ENCODE data around the gene NUDT8.
"Not testable (repeated sequence)": the region's sequence is repeated elsewhere in the genome, so short reads cannot be mapped to it uniquely, and the experiment has no call there.

NUDT8 gene

GRCh38 chr11:67627812-67628624 lies 1.7 kb downstream of the NUDT8 start:
- DNase-seq (ENCODE audit: low spot score), result no peak

DNA sequence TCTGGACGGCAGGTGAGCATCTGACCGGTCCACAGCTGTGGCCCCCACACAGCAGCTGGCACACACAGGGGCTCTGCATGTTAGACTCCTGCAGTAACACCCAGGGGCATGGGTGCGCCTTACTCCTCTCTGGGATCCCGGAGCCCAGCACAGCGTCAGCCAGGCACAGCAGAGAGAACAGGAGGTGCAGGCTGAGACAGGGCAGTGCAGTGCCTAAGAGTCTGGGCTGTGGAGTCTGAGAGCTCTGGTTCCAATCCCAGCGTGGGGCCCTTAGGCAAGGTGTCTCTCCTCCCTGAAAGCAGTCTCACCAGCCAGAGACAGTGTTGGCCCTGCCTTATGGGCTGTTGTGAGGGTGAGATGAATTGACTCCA lies 2.3 kb downstream of the NUDT8 start:
- DNase-seq (ENCODE audit: low spot score), result no peak

- DNase-seq (ENCODE audit: low spot score), result no peak
Measured at GRCh38 chr11:67626970-67627369, 2.8 kb downstream of the NUDT8 start.

- not testable (repeated sequence) for DNase-seq (ENCODE audit: low spot score)
Measured at GRCh38 chr11:67626131-67626833, 3.5 kb downstream of the NUDT8 start.

DNA sequence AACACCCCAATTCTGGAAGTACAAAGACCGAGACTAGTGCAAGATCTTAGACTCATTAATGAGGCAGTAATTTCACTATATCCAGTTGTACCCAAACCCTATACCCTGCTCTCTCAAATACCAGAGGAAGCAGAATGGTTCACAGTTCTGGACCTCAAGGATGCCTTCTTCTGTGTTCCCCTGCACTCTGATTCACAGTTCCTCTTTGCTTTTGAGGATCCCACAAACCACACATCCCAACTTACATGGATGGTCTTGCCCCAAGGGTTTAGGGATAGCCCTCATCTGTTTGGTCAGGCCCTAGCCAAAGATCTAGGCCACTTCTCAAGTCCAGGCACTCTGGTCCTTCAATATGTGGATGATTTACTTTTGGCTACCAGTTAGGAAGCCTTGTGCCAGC lies 5.9 kb downstream of the NUDT8 start:
- not testable (repeated sequence) for DNase-seq (ENCODE audit: low spot score)

- DNase-seq (ENCODE audit: low spot score), result not testable (repeated sequence)
Measured at GRCh38 chr11:67622905-67623304, 6.8 kb downstream of the NUDT8 start.

- DNase-seq (ENCODE audit: low spot score), result not testable (repeated sequence)
Measured at GRCh38 chr11:67621928-67622327, 7.8 kb downstream of the NUDT8 start.

DNA sequence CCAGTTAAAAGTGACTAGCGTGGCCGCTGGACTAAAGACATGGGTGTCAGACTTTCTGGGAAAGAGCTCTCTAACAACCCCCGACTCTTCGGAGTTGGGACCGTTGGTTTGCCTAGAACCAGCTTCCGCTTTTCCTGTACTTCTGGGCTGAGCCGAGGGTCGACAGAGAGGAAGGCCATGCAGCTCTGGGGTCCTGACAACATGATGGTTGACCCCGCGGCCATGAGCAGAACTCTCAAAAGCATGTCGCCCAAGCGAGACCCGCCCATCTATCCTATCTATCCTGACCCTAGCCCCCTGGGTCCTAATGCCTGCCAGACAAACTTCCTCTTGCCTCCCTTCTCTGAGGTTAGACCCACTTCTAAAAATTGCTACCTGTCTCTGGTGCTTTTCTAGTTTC lies 9.1 kb downstream of the NUDT8 start:
- not testable (repeated sequence) for DNase-seq (ENCODE audit: low spot score)

DNA sequence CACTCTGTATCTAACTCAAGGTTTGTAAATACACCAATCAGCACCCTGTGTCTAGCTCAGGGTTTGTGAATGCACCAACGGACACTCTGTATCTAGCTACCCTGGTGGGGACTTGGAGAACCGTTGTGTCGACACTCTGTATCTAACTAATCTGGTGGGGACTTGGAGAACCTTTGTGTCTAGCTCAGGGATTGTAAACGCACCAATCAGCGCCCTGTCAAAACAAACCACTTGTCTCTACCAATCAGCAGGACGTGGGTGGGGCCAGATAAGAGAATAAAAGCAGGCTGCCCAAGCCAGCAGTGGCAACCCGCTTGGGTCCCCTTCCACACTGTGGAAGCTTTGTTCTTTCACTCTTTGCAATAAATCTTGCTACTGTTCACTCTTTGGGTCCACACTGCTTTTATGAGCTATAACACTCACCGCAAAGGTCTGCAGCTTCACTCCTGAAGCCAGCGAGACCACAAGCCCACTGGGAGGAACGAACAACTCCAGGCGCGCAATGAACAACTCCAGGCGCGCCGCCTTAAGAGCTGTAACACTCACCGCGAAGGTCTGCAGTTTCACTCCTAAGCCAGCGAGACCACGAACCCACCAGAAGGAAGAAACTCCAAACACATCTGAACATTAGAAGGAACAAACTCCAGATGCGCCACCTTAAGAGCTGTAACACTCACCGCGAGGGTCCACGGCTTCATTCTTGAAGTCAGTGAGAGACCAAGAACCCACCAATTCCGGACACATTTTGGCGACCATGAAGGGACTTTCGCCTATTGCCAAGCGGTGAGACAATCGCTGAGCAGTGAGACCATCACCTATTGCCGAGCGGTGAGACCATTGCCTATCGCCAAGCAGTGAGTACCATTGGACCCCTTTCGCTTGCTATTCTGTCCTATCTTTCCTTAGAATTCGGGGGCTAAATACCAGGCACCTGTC lies 9.8 kb downstream of the NUDT8 start:
- not testable (repeated sequence) for DNase-seq (ENCODE audit: low spot score)

DNA sequence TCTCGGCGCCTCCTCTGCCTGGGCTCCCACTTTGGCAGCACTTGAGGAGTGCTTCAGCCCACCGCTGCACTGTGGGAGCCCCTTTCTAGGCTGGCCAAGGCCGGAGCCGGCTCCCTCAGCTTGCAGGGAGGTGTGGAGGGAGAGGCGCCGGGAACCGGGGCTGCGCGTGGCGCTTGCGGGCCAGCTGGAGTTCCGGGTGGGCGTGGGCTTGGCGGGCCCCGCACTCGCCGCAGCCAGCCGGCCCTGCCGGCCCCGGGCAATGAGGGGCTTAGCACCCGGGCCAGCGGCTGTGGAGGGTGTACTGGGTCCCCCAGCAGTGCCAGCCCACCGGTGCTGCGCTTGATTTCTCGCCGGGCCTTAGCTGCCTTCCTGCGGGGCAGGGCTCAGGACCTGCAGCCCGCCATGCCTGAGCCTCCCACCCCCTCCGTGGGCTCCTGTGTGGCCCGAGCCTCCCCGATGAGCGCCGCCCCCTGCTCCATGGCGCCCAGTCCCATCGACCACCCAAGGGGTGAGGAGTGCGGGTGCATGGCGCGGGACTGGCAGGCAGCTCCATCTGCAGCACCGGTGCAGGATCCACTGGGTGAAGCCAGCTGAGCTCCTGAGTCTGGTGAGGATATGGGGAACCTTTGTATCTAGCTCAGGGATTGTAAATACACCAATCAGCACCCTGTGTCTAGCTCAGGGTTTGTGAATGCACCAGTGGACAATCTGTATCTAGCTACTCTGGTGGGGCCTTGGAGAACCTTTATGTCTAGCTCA lies 10.7 kb downstream of the NUDT8 start:
- DNase-seq (ENCODE audit: low spot score), result not testable (repeated sequence)

DNA sequence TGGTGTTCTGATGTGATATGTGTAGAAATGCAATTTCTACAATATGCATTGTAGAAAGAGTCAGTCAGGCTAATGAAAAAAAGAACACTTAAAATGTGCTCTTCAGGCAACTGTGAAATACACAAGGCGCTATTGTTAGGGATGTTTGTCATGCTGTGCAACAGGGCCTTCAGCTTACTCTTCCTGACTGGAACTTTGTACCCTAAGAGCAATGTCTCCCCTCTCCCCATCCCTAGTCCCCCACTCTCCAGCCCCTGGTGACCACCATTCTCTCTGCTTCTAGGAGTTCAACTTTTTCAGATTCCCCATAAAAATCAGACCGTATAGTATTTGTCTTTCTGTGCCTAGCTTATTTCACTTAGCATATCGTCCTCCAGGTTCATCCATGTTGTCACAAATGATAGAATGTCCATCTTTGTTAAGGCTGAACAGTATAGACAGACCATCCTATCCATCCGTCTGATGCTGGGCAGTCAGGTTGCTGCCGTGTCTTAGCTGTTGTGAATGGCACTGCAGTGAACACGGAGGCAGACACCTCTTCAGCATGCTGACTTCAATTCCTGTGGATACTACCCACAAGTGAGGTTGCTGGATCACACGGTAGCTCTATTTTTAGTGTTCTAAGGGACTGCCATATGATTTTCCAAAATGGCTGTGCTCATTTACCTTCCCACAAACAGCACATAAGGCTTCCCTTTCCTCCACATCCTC lies 12.3 kb downstream of the NUDT8 start:
- no peak for DNase-seq (ENCODE audit: low spot score)

DNA sequence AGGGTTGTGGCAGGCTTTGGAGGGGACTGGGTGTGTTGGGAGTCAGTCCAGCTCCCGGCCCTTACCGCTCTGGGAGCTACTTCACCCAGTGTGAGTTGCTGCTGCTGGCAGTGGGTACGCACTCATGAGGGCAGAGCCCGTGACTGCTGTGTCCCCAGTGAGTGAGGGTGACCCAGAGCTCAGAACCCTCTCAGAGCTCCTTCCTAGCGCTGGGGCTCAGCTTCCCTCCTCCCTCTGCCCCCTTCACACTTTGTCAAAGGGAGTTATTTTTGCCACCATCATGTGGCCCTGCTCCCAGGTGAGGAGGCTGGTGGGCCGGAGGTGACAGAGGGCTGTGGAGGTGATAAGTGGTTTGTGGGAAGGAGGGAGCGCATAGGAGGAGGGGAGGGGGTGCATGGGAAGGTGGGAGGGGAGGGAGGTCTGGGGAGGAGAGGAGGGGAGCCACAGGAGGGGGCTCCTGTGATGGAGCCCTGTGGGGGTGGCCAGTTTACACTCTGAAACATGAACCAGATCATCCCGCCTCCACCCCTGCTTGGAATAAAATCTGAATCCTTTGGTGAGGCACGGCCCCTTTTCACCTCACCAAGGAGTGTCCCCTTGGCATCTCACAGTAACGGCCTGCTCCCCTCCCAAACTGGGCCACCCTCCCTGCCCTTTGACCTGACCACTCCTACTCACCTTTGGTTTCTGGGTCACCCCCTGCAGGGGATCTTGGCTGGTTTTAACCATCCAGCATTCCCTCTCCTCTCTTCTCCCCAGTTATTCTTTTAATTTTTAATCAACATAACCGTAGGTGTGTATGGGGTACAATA lies 13.1 kb downstream of the NUDT8 start:
- DNase-seq (ENCODE audit: low spot score), result no peak

DNA sequence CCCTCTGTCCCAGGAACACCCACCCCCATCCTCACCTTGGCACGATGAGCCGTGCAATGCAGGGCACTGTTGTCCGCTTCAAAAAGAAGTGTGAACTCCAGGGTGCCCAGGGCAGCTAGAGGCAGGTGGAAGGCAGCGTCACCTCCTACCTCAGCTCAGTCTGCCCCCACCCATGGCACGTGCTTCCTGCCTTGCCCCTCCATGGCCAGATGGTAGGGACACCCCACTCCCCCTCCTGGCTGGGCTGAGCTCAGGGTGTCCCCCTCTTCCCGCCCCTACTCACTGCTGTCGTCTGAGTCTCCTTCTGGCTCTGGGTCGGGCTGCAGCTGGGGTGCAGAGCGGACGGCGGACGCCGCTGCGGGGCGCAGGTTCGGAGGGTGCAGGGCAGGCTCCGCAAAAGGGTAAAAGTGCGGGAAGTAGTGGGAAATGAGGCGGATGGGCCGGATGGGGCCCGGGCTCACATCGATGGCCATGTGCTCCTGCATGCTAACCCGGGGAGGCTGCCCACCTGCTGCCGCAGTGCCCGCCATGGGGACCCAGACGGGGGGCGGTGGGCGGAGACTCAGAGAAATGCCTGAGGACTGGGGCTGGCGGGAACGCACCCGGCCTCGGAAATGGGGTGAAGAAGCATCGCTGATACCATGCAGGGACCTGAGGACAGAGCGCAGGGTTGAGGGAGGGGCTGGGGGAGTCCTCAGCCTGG lies 13.9 kb downstream of the NUDT8 start:
- DNase-seq (ENCODE audit: low spot score), result no peak

DNA sequence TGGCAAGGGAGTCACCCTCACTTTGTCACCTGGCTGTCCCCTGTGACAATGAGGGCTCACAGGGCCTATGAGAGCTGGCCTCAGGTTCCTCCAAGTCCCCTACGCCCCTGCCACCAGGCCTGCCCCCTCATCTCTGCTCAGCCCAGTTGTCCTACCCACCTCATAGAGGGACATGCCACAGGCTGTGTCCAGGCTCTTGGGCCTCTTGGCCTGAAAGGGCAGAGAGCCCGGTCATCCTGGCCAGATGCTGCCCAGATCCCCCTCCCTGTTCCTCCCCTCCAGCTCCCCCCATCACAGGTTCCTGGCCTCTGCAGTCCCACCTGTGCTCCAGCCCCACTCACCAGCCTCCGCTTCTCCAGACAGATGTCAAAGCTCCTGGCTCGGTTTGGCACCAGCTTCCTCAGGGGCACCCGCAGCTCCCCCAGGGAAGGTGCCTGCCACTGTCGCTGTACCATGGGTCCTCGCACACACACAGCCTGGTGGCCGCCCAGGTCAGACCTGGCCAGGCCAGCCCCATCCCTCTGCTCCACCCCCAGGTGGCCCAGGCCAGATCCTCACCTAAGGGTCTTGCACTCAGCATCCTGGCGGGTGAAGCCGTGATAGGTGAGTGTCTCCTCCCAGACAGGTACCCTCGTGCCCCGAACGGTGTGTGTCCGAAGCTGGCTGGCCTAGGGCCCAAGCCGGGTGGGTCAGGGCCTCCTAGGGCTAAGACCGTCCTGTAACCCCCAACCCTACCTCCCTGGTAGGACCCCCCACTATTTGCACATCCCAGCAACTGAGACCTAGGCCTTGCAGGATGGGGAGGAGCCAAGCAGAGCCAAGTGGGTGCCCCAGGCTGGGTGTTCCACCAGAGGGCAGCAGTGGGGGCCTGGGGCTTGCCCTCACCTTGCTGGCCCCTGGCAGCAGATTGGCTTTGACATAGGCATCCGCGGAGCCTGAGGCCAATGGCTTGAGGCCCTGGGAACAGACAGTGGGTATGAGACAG lies 14.7 kb downstream of the NUDT8 start:
- peak; percentile 17 for DNase-seq (ENCODE audit: low spot score)

DNA sequence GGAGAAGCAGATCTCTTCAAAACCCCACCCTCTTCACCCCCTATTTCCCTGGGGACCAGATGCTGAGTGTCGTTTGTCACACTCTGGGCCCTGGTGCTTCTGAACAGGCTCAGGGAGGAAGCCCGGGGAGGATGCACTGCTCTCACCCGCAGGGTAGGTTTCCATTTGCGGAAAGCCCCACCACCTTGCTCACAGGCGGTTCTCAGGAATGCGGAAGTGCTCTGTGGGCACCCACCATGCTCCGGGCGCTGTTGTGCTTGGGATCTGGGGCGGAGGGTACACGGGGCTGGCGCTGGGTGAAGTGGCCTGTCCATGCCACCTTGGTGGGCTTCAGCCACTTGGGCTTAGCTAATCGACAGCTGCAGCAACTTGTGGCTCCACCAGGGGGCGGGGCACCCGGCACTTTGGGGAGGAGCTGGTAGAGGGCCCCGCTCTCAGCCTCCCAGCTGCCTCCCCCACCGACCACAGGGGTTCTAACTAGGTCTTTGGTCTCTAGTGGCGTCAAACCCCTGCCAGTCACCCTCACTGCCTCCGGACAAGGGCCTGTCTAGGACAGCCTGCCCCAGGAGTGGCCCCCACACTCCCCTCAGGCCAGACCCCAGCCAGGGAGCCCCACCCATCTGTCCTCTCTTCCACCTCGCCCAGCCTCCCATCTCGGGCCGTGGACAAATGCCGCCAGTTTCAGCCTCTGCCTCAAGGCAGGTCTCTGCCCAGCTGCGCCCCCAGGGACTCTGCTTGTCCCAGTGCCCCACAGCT lies 15.6 kb downstream of the NUDT8 start:
- DNase-seq (ENCODE audit: low spot score), result peak; percentile 24

- no peak for DNase-seq (ENCODE audit: low spot score)
Measured at GRCh38 chr11:67613313-67613959, 16.3 kb downstream of the NUDT8 start.

DNA sequence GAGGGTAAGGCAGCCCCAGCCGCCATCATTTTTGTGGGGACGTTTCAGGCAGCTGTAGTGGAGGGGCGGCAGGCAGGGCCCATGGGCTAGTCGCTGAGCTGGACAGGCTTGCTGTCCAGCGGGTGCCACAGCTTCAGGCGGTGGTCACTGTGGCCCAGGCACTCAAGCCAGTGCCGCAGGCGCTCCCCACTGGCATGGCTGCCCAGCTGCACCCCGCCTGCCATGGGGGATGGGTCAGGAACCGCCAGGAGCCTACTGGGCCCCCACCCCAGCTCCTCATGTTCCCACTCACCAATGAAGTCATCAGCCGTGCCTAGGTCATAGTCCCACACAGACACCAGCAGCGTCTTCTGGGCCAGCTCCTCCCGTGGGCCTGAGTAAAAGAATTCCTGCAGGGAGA lies 17.0 kb downstream of the NUDT8 start:
- no peak for DNase-seq (ENCODE audit: low spot score)
